Tibial nerve (tissue), 4 donors: ENCODE results near the gene SUPT3H. TPM values are rescaled to one million over a fixed set of nuclear protein-coding genes. Genes with fewer than 3 reads are reported as not detected.

Experiments
- DNase-seq, 2 donors: peaks; one replicate each; pipeline ENCODE4 v3.0.0-alpha.2; 2019; ENCODE audit warnings: low spot score in 2 of 2
- H3K27ac ChIP-seq, 4 donors: fragments of 200-600 bp; sonication (generic) in 3 of 4; one replicate each; pipeline ENCODE4 v1.5.1; 2017 to 2019; ENCODE audit warnings: mild to moderate bottlenecking in 1 of 4
- H3K27me3 ChIP-seq, 2 donors: fragments of 200-600 bp; sonication (generic) in 1 of 2; one replicate each; pipeline versions ENCODE4 v1.5.1 to v1.6.0; 2017 to 2019
- H3K36me3 ChIP-seq, 3 donors: fragments of 200-600 bp; sonication (generic); one replicate each; pipeline ENCODE4 v1.5.1; 2018 to 2019
- H3K4me1 ChIP-seq, 4 donors: fragments of 200-600 bp; sonication (generic) in 3 of 4; one replicate each; pipeline ENCODE4 v1.5.1; 2017 to 2019
- H3K4me3 ChIP-seq, 4 donors: fragments of 200-600 bp; sonication (generic) in 3 of 4; one replicate each; pipeline ENCODE4 v1.5.1; 2017 to 2019; ENCODE audit warnings: mild to moderate bottlenecking in 1 of 4, moderate library complexity in 1 of 4
- H3K9me3 ChIP-seq, 4 donors: fragments of 200-600 bp; sonication (generic) in 3 of 4; one replicate each; pipeline ENCODE4 v1.5.1; 2017 to 2019
- EP300 ChIP-seq, 2 donors: sonication (generic); formaldehyde crosslinking; IDR thresholded peaks; one replicate each; pipeline ENCODE4 v1.6.1; 2017; ENCODE audit warnings: antibody characterized with exemption in 2 of 2, mild to moderate bottlenecking in 1 of 2
- POLR2A ChIP-seq, 2 donors: fragments of 450-650 bp; IDR thresholded peaks; one replicate each; pipeline ENCODE4 v1.6.1; 2017; ENCODE audit warnings: antibody characterized with exemption in 2 of 2, mild to moderate bottlenecking in 2 of 2, moderate library complexity in 2 of 2
- WGBS, 2 donors: methylation state at CpG; one replicate each; pipeline ENCODE4 v1.1.5; 2018; 5-methylcytosine and 5-hydroxymethylcytosine counted together
- total RNA-seq, 4 donors: library from RNA; depleted of rRNA; stranded (reverse); fragments of >200 nt; gene quantifications; one replicate each; pipeline ENCODE4 v1.1.0, GENCODE V29; 2016
- TF ChIP-seq, protein P1 (sequence below), 5 experiments: fragments of 200-600 bp in 3 of 5; fragments of 450-650 bp in 2 of 5; sonication (generic) in 3 of 5; IDR thresholded peaks; one replicate each; pipeline ENCODE4 v1.5.1; 2016 to 2019; ENCODE audit warnings: antibody characterized with exemption in 5 of 5, mild to moderate bottlenecking in 3 of 5, moderate library complexity in 2 of 5

The SUPT3H gene
- total RNA-seq, 4 donors from 2014 or later = 6.6 to 16.5 (median 14.8) TPM

DNA sequence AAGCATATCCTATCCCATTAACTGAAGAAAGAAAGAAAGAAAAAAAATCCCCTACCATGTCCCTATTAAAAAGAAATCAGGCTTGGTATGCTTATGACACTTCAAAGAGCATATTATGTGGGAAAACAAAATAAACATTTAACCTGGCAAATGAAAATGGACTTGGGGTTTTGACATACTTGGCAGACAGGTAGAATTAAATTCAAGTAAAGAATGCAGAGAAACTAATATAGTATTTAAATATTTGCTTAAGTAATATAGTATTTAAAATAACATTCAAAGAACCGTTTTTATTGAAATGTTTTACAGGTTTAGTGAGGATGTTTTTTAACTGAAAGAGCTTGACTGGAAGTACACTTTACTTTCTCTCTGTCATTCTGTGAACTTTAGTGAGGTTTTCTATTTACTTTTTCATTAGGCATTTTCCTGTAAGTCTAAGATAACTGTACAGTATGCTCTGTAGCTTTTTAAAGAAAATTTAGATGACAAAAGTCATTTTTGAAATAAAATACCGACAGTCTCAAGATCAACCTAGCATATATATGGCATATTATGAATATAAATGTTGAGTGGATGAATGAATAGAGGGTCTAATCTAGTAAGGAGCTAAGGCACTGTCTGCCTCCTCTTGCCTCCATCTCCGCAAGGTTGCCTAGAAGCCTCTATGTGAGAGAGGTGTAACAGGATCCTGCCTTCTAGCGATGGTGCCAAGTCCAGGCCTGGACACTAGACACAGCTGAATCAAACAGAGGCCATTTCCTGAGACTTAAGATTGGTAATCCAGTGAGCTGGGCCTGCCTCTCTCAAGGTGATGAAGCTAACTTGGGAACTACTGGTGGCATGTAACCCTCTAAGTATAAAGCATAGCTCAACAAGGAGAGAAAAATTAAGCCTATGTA, 394.0 kb downstream of the SUPT3H start:
- TF ChIP-seq POLR2A (IDR thresholded peaks at IDR 0.05) (no peak), EP300 (IDR thresholded peaks at IDR 0.05) (no peak)
- TF ChIP-seq, protein P1, sequence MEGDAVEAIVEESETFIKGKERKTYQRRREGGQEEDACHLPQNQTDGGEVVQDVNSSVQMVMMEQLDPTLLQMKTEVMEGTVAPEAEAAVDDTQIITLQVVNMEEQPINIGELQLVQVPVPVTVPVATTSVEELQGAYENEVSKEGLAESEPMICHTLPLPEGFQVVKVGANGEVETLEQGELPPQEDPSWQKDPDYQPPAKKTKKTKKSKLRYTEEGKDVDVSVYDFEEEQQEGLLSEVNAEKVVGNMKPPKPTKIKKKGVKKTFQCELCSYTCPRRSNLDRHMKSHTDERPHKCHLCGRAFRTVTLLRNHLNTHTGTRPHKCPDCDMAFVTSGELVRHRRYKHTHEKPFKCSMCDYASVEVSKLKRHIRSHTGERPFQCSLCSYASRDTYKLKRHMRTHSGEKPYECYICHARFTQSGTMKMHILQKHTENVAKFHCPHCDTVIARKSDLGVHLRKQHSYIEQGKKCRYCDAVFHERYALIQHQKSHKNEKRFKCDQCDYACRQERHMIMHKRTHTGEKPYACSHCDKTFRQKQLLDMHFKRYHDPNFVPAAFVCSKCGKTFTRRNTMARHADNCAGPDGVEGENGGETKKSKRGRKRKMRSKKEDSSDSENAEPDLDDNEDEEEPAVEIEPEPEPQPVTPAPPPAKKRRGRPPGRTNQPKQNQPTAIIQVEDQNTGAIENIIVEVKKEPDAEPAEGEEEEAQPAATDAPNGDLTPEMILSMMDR (IDR thresholded peaks at IDR 0.05) = no peak
- H3K4me3 ChIP-seq = no peak overlapping the region
- WGBS, 2 donors = 91 to 93% methylated on average over 4 of the region's 4 CpGs
- H3K27ac ChIP-seq = no peak overlapping the region
- no peak for DNase-seq
- H3K4me1 ChIP-seq = no peaks in the 10 kb centered on the region
- H3K27me3 ChIP-seq = no peaks in the 10 kb centered on the region
- H3K9me3 ChIP-seq = no peaks in the 10 kb centered on the region
- H3K36me3 ChIP-seq = no peaks in the 10 kb centered on the region

DNA sequence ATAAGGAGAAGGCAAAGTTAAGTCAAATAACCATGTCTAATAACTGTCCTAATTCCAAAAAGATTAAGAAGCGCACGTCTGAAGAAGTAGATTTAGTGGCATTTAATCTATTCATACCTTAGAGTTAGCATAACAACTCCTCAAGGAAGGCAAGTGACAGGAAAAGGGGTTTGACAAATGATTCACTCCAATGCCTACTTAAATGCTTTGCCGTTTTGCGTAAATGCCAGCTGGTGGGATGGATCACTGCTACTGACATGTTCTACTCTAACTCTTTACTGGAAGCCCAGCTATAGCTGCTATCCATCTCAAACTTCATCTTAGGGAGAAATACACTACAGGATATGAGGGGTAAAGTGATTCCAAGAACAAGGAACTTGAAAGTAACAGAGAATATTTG, 396.9 kb downstream of the SUPT3H start:
- Histone ChIP-seq H3K27ac (no peak overlapping the region), H3K4me1 (peaks cover 0 to 14% (median 0%) of the 10 kb centered on the region in 4 donors), H3K9me3 (no peaks in the 10 kb centered on the region), H3K27me3 (no peaks in the 10 kb centered on the region), H3K4me3 (no peak overlapping the region), H3K36me3 (no peaks in the 10 kb centered on the region)
- WGBS, 2 donors = 91 to 95% methylated on average over 4 of the region's 4 CpGs
- no peak for DNase-seq
- TF ChIP-seq, protein P1 (IDR thresholded peaks at IDR 0.05) = no peak
- no peak for TF ChIP-seq EP300 (IDR thresholded peaks at IDR 0.05)
- TF ChIP-seq POLR2A (IDR thresholded peaks at IDR 0.05) = no peak

DNA sequence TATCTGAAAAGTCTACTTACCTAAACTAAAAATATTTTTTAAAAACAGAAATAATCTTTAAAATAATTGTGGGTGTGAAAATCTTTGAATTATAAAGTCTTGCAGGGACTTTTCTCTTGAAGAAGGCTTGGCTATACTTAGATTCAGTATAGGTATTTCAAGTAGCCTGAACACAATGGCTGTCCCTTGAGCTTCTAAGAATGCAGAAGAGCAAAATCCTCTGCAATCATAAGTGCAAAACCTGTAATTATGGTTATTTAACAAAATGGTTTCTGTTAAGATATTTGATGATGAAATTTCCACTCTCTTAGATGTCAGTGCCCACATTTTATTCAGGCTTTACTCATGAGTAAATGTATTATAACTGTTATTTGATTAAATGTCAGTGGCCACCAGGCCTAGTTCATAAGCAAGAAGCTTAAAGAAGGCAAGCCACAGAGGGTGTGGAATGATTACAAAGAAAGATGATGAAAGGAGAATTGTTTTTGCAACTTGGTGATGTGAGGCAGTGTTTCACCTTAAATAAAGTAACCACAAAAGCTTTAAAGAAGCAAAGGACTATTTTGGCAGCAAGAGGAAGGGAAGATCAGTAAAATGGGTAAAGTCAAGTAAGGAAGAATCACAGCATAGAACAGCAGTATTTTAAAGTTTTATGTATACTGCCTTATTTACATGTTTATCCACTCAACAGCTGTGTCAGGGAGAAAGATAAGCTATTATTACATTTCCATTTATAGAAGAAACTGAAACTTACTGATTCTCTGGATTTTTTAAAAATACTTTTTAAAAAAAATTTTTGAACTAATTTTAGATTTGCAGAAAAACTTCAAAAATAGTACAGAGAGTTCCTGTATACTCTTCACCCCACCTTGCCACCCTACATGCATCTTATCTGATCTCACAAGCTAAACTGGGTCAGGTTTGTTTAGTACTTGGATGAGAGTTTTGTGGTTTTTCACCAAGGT, 400.8 kb downstream of the SUPT3H start:
- TF ChIP-seq, protein P1 (IDR thresholded peaks at IDR 0.05) = no peak
- TF ChIP-seq POLR2A (IDR thresholded peaks at IDR 0.05) = no peak
- no peak for TF ChIP-seq EP300 (IDR thresholded peaks at IDR 0.05)
- no peak for DNase-seq
- Histone ChIP-seq H3K27me3 (no peaks in the 10 kb centered on the region), H3K27ac (peak overlapping the region in 1 of 4 donors; percentile 65), H3K4me1 (peaks cover 0 to 14% (median 0%) of the 10 kb centered on the region in 4 donors), H3K9me3 (peaks cover 0 to 9% (median 2%) of the 10 kb centered on the region in 4 donors), H3K36me3 (no peaks in the 10 kb centered on the region), H3K4me3 (no peak overlapping the region)

DNA sequence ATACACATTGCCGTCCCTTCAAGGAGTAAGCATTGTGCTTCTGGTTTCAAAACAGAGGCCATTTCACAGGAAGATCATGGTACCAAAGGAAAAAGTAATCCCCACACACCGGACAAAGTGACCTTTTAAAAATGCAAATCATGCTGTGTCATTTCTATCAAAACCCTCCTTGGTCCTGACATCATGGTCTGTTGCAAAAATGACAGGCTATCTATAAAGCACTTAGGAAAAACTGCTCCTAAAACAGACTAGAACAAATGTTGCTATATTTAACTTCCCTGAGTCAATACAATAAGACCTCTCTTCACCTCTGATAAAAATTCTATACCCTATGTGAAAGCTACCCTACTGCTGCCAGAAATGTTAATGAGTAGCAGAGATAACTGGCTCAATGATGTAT, 403.2 kb downstream of the SUPT3H start:
- no peak for TF ChIP-seq POLR2A (IDR thresholded peaks at IDR 0.05)
- TF ChIP-seq, protein P1 (IDR thresholded peaks at IDR 0.05) = no peak
- TF ChIP-seq EP300 (IDR thresholded peaks at IDR 0.05) = no peak
- H3K27ac ChIP-seq = peak overlapping the region in 1 of 4 donors; percentile 65
- 21 to 24% methylated on average over 2 of the region's 2 CpGs for WGBS, 2 donors

More for the DNA sequence above, 403.2 kb downstream of the SUPT3H start:
- no peak for DNase-seq
- Histone ChIP-seq H3K4me1 (peaks cover 0 to 14% (median 0%) of the 10 kb centered on the region in 4 donors), H3K27me3 (no peaks in the 10 kb centered on the region), H3K9me3 (peaks cover 0 to 9% (median 2%) of the 10 kb centered on the region in 4 donors), H3K36me3 (no peaks in the 10 kb centered on the region), H3K4me3 (no peak overlapping the region)
